Liver (tissue), 9 donors: ENCODE results near the gene F5. TPM values are rescaled to one million over a fixed set of nuclear protein-coding genes. Genes with fewer than 3 reads are reported as not detected.

Experiments
- DNase-seq: peaks from one replicate; pipeline ENCODE4 v3.0.0-alpha.2; 2017; ENCODE audit warnings: low spot score
- H3K27ac ChIP-seq, 2 donors: one replicate each; pipeline ENCODE4 v1.7.0; 2013; ENCODE audit warnings: inconsistent platforms in 2 of 2, low read length in 2 of 2, control low read depth in 1 of 2, low read depth in 1 of 2, mild to moderate bottlenecking in 1 of 2
- H3K27me3 ChIP-seq, 4 donors: one replicate each; pipeline versions ENCODE4 v1.6.1 to v1.7.0; 2013; ENCODE audit warnings: low read length in 3 of 4, inconsistent platforms in 1 of 4, mild to moderate bottlenecking in 1 of 4, moderate library complexity in 1 of 4; ENCODE audit not compliant: control insufficient read depth in 4 of 4, insufficient read depth in 4 of 4
- H3K36me3 ChIP-seq, 4 donors: one replicate each; pipeline versions ENCODE4 v1.6.1 to v1.7.0; 2013; ENCODE audit warnings: low read length in 3 of 4, mild to moderate bottlenecking in 3 of 4, low read depth in 1 of 4, moderate library complexity in 1 of 4; ENCODE audit not compliant: control insufficient read depth in 4 of 4, insufficient read depth in 3 of 4
- H3K4me1 ChIP-seq, 4 donors: one replicate each; pipeline versions ENCODE4 v1.6.1 to v1.7.0; 2013; ENCODE audit warnings: low read length in 3 of 4, mild to moderate bottlenecking in 3 of 4, moderate library complexity in 1 of 4; ENCODE audit not compliant: control insufficient read depth in 4 of 4, insufficient read depth in 4 of 4
- H3K4me3 ChIP-seq, 3 donors: one replicate each; pipeline versions ENCODE4 v1.6.1 to v1.7.0; 2013; ENCODE audit warnings: low read length in 3 of 3, control low read depth in 1 of 3, low read depth in 1 of 3, mild to moderate bottlenecking in 1 of 3
- H3K9ac ChIP-seq, 2 donors: one replicate each; pipeline ENCODE4 v1.7.0; 2013; ENCODE audit warnings: low read length in 2 of 2, mild to moderate bottlenecking in 2 of 2, moderate library complexity in 2 of 2, control low read depth in 1 of 2, low read depth in 1 of 2
- H3K9me3 ChIP-seq, 4 donors: one replicate each; pipeline versions ENCODE4 v1.6.1 to v1.7.0; 2013; ENCODE audit warnings: low read length in 3 of 4; ENCODE audit not compliant: control insufficient read depth in 4 of 4
- EGR1 ChIP-seq, 2 donors: IDR thresholded peaks; 2 replicates each; pipeline ENCODE4 v1.6.1; 2016 to 2018; ENCODE audit warnings: antibody characterized with exemption in 2 of 2, low read depth in 2 of 2
- FOXA1 ChIP-seq: IDR thresholded peaks from 2 replicates; pipeline ENCODE4 v1.6.1; 2016; ENCODE audit warnings: antibody characterized with exemption
- FOXA2 ChIP-seq: IDR thresholded peaks from 2 replicates; pipeline ENCODE4 v1.6.1; 2016; ENCODE audit warnings: antibody characterized with exemption
- GABPA ChIP-seq, 2 donors: IDR thresholded peaks in 1 of 2; conservative IDR thresholded peaks in 1 of 2; 2 replicates each; pipeline ENCODE4 v1.6.1; 2016; ENCODE audit warnings: antibody characterized with exemption in 2 of 2, mild to moderate bottlenecking in 1 of 2, moderate library complexity in 1 of 2
- HNF4A ChIP-seq, 2 donors: conservative IDR thresholded peaks; 2 replicates each; pipeline ENCODE4 v1.6.1; 2016; ENCODE audit warnings: antibody characterized with exemption in 2 of 2, mild to moderate bottlenecking in 2 of 2
- HNF4G ChIP-seq: IDR thresholded peaks from 2 replicates; pipeline ENCODE4 v1.6.1; 2016; ENCODE audit warnings: antibody characterized with exemption
- JUND ChIP-seq, 2 donors: IDR thresholded peaks; 2 replicates each; pipeline ENCODE4 v1.6.1; 2016; ENCODE audit warnings: antibody characterized with exemption in 2 of 2
- NR2F2 ChIP-seq: IDR thresholded peaks from 2 replicates; pipeline ENCODE4 v1.6.1; 2016; ENCODE audit warnings: antibody characterized with exemption
- RAD21 ChIP-seq, 2 donors: IDR thresholded peaks; 2 replicates each; pipeline ENCODE4 v1.6.1; 2016; ENCODE audit warnings: antibody characterized with exemption in 2 of 2, mild to moderate bottlenecking in 2 of 2
- RXRA ChIP-seq, 2 donors: IDR thresholded peaks; 2 replicates each; pipeline ENCODE4 v1.6.1; 2017 to 2018; ENCODE audit warnings: antibody characterized with exemption in 2 of 2, mild to moderate bottlenecking in 1 of 2
- SP1 ChIP-seq: IDR thresholded peaks from 2 replicates; pipeline ENCODE4 v1.6.1; 2018; ENCODE audit warnings: antibody characterized with exemption, mild to moderate bottlenecking
- TAF1 ChIP-seq: conservative IDR thresholded peaks from 2 replicates; pipeline ENCODE4 v1.6.1; 2016; ENCODE audit warnings: antibody characterized with exemption, mild to moderate bottlenecking
- YY1 ChIP-seq: IDR thresholded peaks from 2 replicates; pipeline ENCODE4 v1.6.1; 2016; ENCODE audit warnings: antibody characterized with exemption, mild to moderate bottlenecking
- WGBS: extraction: QIAGEN DNeasy Blood & Tissue Kit; methylation state at CpG from one replicate; pipeline ENCODE4 v1.1.7; 2013; 5-methylcytosine and 5-hydroxymethylcytosine counted together
- polyA plus RNA-seq, 2 donors: library from polyadenylated mRNA; stranded (reverse) in 1 of 2; unstranded in 1 of 2; fragments of 200-250 nt in 1 of 2; fragments of >200 nt in 1 of 2; fragmentation: Nextera tagmentation in 1 of 2; extraction: Ambion mirVana in 1 of 2; gene quantifications; one replicate each; pipeline versions ENCODE4 v1.2.1 to v1.2.3, GENCODE V29; 2013 to 2015
- total RNA-seq, 2 donors: library from RNA; depleted of rRNA; stranded (reverse); fragments of >200 nt; gene quantifications; one replicate each; pipeline ENCODE4 v1.2.3, GENCODE V29; 2014
- TF ChIP-seq, protein P1 (sequence below): IDR thresholded peaks from 2 replicates; pipeline ENCODE4 v1.6.1; 2016; ENCODE audit warnings: antibody characterized with exemption
- TF ChIP-seq, protein P2 (sequence below): IDR thresholded peaks from 2 replicates; pipeline ENCODE4 v1.6.1; 2016; ENCODE audit warnings: antibody characterized with exemption
- TF ChIP-seq, protein P3 (sequence below): IDR thresholded peaks from 2 replicates; pipeline ENCODE4 v1.6.1; 2016; ENCODE audit warnings: antibody characterized with exemption, mild to moderate bottlenecking
- TF ChIP-seq, protein P4 (sequence below): fragments of 150-350 bp; IDR thresholded peaks from 2 replicates; pipeline ENCODE4 v1.5.1; 2017; ENCODE audit warnings: improper control_type of control experiment, low read depth, low read length; ENCODE audit not compliant: missing input control
- TF ChIP-seq, protein P5 (sequence below): IDR thresholded peaks from 2 replicates; pipeline ENCODE4 v1.6.1; 2016; ENCODE audit warnings: antibody characterized with exemption
- donor health status: healthy.
- donor health status: healthy.
- donor health status: healthy.
- donor health status: healthy.
- donor health status: healthy.

The F5 gene
- total and polyA plus RNA-seq, 4 donors: 86.1 to 155 (median 129) TPM

DNA sequence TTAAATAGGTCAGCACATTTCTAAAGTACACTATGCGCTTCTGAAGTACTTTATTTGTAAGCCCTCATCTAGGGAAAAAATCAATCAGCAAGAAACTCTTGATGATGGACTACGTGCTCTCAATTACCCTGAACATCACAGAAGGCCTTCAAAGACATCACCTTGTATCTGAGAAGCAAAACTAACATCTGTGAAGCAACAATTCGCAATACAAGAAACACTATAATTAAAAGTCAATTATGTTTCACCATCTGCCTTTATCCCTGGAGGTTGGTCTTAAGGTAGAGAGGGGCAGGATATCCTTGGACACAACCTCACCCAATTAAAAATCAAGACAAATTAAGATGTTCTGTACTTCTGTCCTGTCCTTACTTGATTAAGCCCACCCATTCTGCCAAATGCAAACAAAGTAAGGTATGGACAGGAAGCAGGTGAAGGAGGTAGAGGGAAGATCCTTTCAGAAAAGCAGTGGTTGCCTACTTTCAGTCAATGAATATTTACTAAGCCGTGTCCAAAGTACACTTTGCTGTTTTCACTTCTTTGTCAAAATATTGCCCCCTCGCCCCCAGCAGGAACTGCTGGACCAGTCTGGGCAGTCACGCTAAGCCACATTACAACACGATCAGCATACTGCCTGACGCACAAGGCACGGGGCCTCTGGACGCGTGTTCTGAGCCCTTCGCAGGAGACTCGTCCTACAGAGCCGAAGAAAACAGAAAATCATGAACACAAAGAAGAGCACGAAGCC is 101.4 kb downstream of the F5 start:
- WGBS: 6% methylated on average over 15 of the region's 15 CpGs
- Histone ChIP-seq H3K4me1 (peaks cover 3 to 51% (median 25%) of the 10 kb centered on the region in 4 donors), H3K27ac (peak overlapping the region; percentile 96 to 98), H3K9me3 (no peaks in the 10 kb centered on the region), H3K9ac (peak overlapping the region; percentile 88 to 92), H3K36me3 (no peaks in the 10 kb centered on the region), H3K27me3 (no peaks in the 10 kb centered on the region), H3K4me3 (peak overlapping the region; percentile 70 to 82 (median 74))
- TF ChIP-seq YY1: no peak
- peak; percentile 21 for TF ChIP-seq FOXA2
- peak; percentile 80 to 81 for TF ChIP-seq HNF4A (conservative IDR thresholded peaks at IDR 0.05)
- TF ChIP-seq, protein P1, sequence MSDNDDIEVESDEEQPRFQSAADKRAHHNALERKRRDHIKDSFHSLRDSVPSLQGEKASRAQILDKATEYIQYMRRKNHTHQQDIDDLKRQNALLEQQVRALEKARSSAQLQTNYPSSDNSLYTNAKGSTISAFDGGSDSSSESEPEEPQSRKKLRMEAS: peak; percentile 36
- TF ChIP-seq FOXA1: no peak
- TF ChIP-seq SP1: peak; percentile 33
- TF ChIP-seq, protein P2, sequence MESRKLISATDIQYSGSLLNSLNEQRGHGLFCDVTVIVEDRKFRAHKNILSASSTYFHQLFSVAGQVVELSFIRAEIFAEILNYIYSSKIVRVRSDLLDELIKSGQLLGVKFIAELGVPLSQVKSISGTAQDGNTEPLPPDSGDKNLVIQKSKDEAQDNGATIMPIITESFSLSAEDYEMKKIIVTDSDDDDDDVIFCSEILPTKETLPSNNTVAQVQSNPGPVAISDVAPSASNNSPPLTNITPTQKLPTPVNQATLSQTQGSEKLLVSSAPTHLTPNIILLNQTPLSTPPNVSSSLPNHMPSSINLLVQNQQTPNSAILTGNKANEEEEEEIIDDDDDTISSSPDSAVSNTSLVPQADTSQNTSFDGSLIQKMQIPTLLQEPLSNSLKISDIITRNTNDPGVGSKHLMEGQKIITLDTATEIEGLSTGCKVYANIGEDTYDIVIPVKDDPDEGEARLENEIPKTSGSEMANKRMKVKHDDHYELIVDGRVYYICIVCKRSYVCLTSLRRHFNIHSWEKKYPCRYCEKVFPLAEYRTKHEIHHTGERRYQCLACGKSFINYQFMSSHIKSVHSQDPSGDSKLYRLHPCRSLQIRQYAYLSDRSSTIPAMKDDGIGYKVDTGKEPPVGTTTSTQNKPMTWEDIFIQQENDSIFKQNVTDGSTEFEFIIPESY: no peak
- peak; percentile 31 to 40 for TF ChIP-seq RXRA (IDR thresholded peaks at IDR 0.05)
- TF ChIP-seq, protein P3, sequence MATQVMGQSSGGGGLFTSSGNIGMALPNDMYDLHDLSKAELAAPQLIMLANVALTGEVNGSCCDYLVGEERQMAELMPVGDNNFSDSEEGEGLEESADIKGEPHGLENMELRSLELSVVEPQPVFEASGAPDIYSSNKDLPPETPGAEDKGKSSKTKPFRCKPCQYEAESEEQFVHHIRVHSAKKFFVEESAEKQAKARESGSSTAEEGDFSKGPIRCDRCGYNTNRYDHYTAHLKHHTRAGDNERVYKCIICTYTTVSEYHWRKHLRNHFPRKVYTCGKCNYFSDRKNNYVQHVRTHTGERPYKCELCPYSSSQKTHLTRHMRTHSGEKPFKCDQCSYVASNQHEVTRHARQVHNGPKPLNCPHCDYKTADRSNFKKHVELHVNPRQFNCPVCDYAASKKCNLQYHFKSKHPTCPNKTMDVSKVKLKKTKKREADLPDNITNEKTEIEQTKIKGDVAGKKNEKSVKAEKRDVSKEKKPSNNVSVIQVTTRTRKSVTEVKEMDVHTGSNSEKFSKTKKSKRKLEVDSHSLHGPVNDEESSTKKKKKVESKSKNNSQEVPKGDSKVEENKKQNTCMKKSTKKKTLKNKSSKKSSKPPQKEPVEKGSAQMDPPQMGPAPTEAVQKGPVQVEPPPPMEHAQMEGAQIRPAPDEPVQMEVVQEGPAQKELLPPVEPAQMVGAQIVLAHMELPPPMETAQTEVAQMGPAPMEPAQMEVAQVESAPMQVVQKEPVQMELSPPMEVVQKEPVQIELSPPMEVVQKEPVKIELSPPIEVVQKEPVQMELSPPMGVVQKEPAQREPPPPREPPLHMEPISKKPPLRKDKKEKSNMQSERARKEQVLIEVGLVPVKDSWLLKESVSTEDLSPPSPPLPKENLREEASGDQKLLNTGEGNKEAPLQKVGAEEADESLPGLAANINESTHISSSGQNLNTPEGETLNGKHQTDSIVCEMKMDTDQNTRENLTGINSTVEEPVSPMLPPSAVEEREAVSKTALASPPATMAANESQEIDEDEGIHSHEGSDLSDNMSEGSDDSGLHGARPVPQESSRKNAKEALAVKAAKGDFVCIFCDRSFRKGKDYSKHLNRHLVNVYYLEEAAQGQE: peak; percentile 63
- peak; percentile 65 for DNase-seq

DNA sequence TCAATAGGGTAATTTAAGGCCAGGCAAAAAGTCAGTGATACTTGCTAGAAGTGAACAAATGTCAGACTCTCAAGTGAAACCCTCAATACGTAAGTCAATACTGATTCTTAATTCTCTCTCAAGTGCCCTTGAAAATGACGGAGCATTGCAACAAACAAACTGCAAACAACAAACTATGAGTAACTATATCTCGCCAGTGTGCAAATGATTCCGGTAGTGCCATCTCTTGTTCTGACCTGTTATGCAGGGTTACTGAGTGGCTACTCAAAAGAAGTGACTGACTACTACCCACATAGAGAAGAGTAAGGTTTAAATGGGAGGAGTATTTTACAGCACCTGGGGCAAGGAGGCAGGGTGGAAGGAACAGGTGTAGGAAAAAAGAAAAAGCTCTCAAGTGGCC is 102.2 kb downstream of the F5 start:
- H3K4me1 ChIP-seq: peaks cover 8 to 54% (median 29%) of the 10 kb centered on the region in 4 donors
- no peaks in the 10 kb centered on the region for H3K9me3 ChIP-seq
- no peak for DNase-seq
- 35% methylated on average over 4 of the region's 4 CpGs for WGBS
- TF ChIP-seq GABPA (IDR thresholded peaks at IDR 0.05 in 1 of 2, conservative IDR thresholded peaks at IDR 0.05 in 1 of 2) (no peak), YY1 (no peak), EGR1 (IDR thresholded peaks at IDR 0.05; ENCODE audit: low read depth in 2 of 2) (no peak), HNF4G (no peak), FOXA1 (no peak), FOXA2 (no peak), RAD21 (IDR thresholded peaks at IDR 0.05) (no peak), NR2F2 (no peak), HNF4A (conservative IDR thresholded peaks at IDR 0.05) (no peak), RXRA (IDR thresholded peaks at IDR 0.05) (no peak), TAF1 (no peak), JUND (IDR thresholded peaks at IDR 0.05) (no peak)
- TF ChIP-seq, protein P4, sequence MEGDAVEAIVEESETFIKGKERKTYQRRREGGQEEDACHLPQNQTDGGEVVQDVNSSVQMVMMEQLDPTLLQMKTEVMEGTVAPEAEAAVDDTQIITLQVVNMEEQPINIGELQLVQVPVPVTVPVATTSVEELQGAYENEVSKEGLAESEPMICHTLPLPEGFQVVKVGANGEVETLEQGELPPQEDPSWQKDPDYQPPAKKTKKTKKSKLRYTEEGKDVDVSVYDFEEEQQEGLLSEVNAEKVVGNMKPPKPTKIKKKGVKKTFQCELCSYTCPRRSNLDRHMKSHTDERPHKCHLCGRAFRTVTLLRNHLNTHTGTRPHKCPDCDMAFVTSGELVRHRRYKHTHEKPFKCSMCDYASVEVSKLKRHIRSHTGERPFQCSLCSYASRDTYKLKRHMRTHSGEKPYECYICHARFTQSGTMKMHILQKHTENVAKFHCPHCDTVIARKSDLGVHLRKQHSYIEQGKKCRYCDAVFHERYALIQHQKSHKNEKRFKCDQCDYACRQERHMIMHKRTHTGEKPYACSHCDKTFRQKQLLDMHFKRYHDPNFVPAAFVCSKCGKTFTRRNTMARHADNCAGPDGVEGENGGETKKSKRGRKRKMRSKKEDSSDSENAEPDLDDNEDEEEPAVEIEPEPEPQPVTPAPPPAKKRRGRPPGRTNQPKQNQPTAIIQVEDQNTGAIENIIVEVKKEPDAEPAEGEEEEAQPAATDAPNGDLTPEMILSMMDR: no peak
- TF ChIP-seq, protein P2: no peak
- TF ChIP-seq, protein P1: no peak
- TF ChIP-seq, protein P5, sequence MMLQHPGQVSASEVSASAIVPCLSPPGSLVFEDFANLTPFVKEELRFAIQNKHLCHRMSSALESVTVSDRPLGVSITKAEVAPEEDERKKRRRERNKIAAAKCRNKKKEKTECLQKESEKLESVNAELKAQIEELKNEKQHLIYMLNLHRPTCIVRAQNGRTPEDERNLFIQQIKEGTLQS: no peak
- H3K36me3 ChIP-seq: no peaks in the 10 kb centered on the region
- H3K27ac ChIP-seq: peak overlapping the region; percentile 96 to 98
- peak overlapping the region; percentile 70 to 82 (median 74) for H3K4me3 ChIP-seq
- no peaks in the 10 kb centered on the region for H3K27me3 ChIP-seq
- H3K9ac ChIP-seq: peak overlapping the region; percentile 88 to 92
